Measurements from ENCODE around the gene ADAMTS16.

Gene ADAMTS16

GRCh38 chr5:5165541-5166002, 25.4 kb downstream of the ADAMTS16 start:
- no peak for TF ChIP-seq CSDC2 (CRISPR knock-in tag; IDR thresholded peaks at IDR 0.05)
- TF ChIP-seq ZNF70 (CRISPR knock-in tag; IDR thresholded peaks at IDR 0.05) = no peak
- TF ChIP-seq PATZ1 (CRISPR knock-in tag; IDR thresholded peaks at IDR 0.05; ENCODE audit: borderline replicate concordance) = no peak
- no peak for TF ChIP-seq CSRNP3 (CRISPR knock-in tag; IDR thresholded peaks at IDR 0.05)
- TF ChIP-seq POU6F1 (CRISPR knock-in tag; IDR thresholded peaks at IDR 0.05; ENCODE audit: borderline replicate concordance, low read depth) = no peak
- TF ChIP-seq ZFP3 (CRISPR knock-in tag; IDR thresholded peaks at IDR 0.05) = no peak
- TF ChIP-seq ISL1 (CRISPR knock-in tag; IDR thresholded peaks at IDR 0.05) = no peak
- no peak for TF ChIP-seq ZNF8 (CRISPR knock-in tag; IDR thresholded peaks at IDR 0.05)
- TF ChIP-seq ARNTL (CRISPR knock-in tag; IDR thresholded peaks at IDR 0.05; ENCODE audit: borderline replicate concordance, low read depth) = no peak
- no peak for TF ChIP-seq ZNF565 (CRISPR knock-in tag; conservative IDR thresholded peaks at IDR 0.05; ENCODE audit: low read depth)
- TF ChIP-seq PPARA (CRISPR knock-in tag; IDR thresholded peaks at IDR 0.05; ENCODE audit: borderline replicate concordance) = no peak
- TF ChIP-seq TSHZ2 (CRISPR knock-in tag; IDR thresholded peaks at IDR 0.05) = no peak
- TF ChIP-seq GLIS3 (CRISPR knock-in tag; IDR thresholded peaks at IDR 0.05) = no peak
- TF ChIP-seq TOX (CRISPR knock-in tag; IDR thresholded peaks at IDR 0.05; ENCODE audit: borderline replicate concordance) = no peak
- no peak for TF ChIP-seq OSR1 (CRISPR knock-in tag; IDR thresholded peaks at IDR 0.05)
- no peak for TF ChIP-seq SNAI2 (CRISPR knock-in tag; IDR thresholded peaks at IDR 0.05)
- no peak for ATAC-seq

- ATAC-seq = no peak
- TF ChIP-seq ARNTL (CRISPR knock-in tag; IDR thresholded peaks at IDR 0.05; ENCODE audit: borderline replicate concordance, low read depth) = no peak
- TF ChIP-seq ZFP30 (CRISPR knock-in tag; IDR thresholded peaks at IDR 0.05) = no peak
- TF ChIP-seq PATZ1 (CRISPR knock-in tag; IDR thresholded peaks at IDR 0.05; ENCODE audit: borderline replicate concordance) = no peak
- no peak for TF ChIP-seq OSR1 (CRISPR knock-in tag; IDR thresholded peaks at IDR 0.05)
- no peak for TF ChIP-seq ZNF70 (CRISPR knock-in tag; IDR thresholded peaks at IDR 0.05)
- TF ChIP-seq ZNF565 (CRISPR knock-in tag; conservative IDR thresholded peaks at IDR 0.05; ENCODE audit: low read depth) = no peak
- no peak for TF ChIP-seq GLIS3 (CRISPR knock-in tag; IDR thresholded peaks at IDR 0.05)
- no peak for TF ChIP-seq TSHZ2 (CRISPR knock-in tag; IDR thresholded peaks at IDR 0.05)
These were observed 29.3 kb downstream of the ADAMTS16 start for GRCh38 chr5:5169466-5169865.

Data from SK-N-SH treated with all-trans-retinoic acid at 6 μM for 48 hours (cell line).